ENCODE measurements around the gene TNIK.

DNA sequence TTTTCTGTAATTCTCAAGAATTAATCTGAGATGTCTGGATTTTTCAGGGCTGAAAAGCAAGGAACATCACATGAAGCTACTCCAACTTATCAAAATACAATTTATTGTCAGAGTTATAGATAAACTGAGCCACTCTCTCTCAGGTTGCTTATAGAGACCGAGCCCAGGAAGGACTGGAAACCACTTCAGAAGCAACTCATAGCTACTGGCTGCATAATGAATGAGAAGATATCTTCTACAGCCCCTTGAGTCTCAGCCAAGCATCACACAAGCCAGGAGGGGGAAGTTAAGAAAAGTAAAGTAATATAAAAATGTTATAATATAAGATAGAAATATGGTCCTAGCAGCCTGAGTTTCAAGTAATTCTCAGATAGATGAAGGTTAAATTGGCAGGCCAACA, 186.0 kb downstream of the TNIK start:
- TF ChIP-seq, protein P1, sequence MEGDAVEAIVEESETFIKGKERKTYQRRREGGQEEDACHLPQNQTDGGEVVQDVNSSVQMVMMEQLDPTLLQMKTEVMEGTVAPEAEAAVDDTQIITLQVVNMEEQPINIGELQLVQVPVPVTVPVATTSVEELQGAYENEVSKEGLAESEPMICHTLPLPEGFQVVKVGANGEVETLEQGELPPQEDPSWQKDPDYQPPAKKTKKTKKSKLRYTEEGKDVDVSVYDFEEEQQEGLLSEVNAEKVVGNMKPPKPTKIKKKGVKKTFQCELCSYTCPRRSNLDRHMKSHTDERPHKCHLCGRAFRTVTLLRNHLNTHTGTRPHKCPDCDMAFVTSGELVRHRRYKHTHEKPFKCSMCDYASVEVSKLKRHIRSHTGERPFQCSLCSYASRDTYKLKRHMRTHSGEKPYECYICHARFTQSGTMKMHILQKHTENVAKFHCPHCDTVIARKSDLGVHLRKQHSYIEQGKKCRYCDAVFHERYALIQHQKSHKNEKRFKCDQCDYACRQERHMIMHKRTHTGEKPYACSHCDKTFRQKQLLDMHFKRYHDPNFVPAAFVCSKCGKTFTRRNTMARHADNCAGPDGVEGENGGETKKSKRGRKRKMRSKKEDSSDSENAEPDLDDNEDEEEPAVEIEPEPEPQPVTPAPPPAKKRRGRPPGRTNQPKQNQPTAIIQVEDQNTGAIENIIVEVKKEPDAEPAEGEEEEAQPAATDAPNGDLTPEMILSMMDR (IDR thresholded peaks at IDR 0.05) = no peak
- TF ChIP-seq POLR2AphosphoS5 (IDR thresholded peaks at IDR 0.05) (no peak), POLR2A (IDR thresholded peaks at IDR 0.05) (no peak)

All from breast epithelium (tissue), 3 donors.